Body of pancreas (tissue), 4 donors: ENCODE results near the gene ARHGAP27. TPM values are rescaled to one million over a fixed set of nuclear protein-coding genes. Genes with fewer than 3 reads are reported as not detected.

Experiments
- ATAC-seq: fragments of 150-250 bp; one replicate; pipeline ENCODE4 v1.9.1; 2016
- DNase-seq, 4 donors: peaks; one replicate each; pipeline ENCODE4 v3.0.0-alpha.2; 2019
- H3K27ac ChIP-seq, 4 donors: fragments of 200-600 bp; sonication (generic); 1 replicate in 3 of 4; 2 replicates in 1 of 4; pipeline versions ENCODE4 v1.5.1 to v1.6.1; 2016 to 2019; ENCODE audit warnings: mild to moderate bottlenecking in 1 of 4, mixed read lengths in 1 of 4, moderate library complexity in 1 of 4
- H3K27me3 ChIP-seq, 2 donors: fragments of 200-600 bp; sonication (generic); one replicate each; pipeline ENCODE4 v1.6.0; 2016; ENCODE audit warnings: mild to moderate bottlenecking in 1 of 2
- H3K36me3 ChIP-seq, 2 donors: fragments of 200-600 bp; sonication (generic); replicated peaks in 1 of 2; 2 replicates each; pipeline ENCODE4 v1.5.1; 2016; ENCODE audit warnings: low read depth in 2 of 2; ENCODE audit not compliant: insufficient read depth in 1 of 2
- H3K4me1 ChIP-seq: fragments of 200-600 bp; sonication (generic); one replicate; pipeline ENCODE4 v1.6.0; 2016
- H3K4me3 ChIP-seq, 2 donors: fragments of 200-600 bp; sonication (generic); 1 replicate in 1 of 2; 2 replicates in 1 of 2; pipeline ENCODE4 v1.5.1; 2016 to 2019
- H3K9me3 ChIP-seq, 3 donors: fragments of 200-600 bp; sonication (generic); 1 replicate in 2 of 3; 2 replicates in 1 of 3; pipeline ENCODE4 v1.5.1; 2016
- CTCF ChIP-seq, 7 experiments: fragments of 450-650 bp in 4 of 7; fragments of 200-600 bp in 3 of 7; sonication (generic) in 3 of 7; IDR thresholded peaks; one replicate each; pipeline ENCODE4 v1.5.1; 2016 to 2019; ENCODE audit warnings: antibody characterized with exemption in 7 of 7
- POLR2A ChIP-seq, 3 donors: fragments of 450-650 bp; IDR thresholded peaks; one replicate each; pipeline ENCODE4 v1.6.1; 2016; ENCODE audit warnings: antibody characterized with exemption in 3 of 3, mild to moderate bottlenecking in 2 of 3
- WGBS, 2 donors: methylation state at CpG; one replicate each; pipeline ENCODE4 v1.1.5; 2017; 5-methylcytosine and 5-hydroxymethylcytosine counted together
- intact Hi-C: fragments of 100-400 bp; cut with DNase I; formaldehyde crosslinking; loops from one replicate; pipeline ENCODE4 v1.15.1; 2023
- total RNA-seq, 2 donors: library from RNA; depleted of rRNA; stranded (reverse); fragments of >200 nt; gene quantifications; one replicate each; pipeline ENCODE4 v1.1.0, GENCODE V29; 2016

The ARHGAP27 gene
- total RNA-seq, 2 donors from 2014 or later, result 12.7 to 35.3 TPM

- 73 to 74% methylated on average over 10 of the region's 10 CpGs for WGBS, 2 donors
- TF ChIP-seq CTCF (IDR thresholded peaks at IDR 0.05), result no peak
- no peak for TF ChIP-seq POLR2A (IDR thresholded peaks at IDR 0.05)
- Histone ChIP-seq H3K36me3 (no peaks in the 10 kb centered on the region), H3K9me3 (no peaks in the 10 kb centered on the region), H3K27me3 (no peaks in the 10 kb centered on the region), H3K27ac (no peak overlapping the region), H3K4me3 (no peak overlapping the region), H3K4me1 (peaks cover 22% of the 10 kb centered on the region)
- no peak for DNase-seq
- intact Hi-C loops, result loop anchor here (5.0 kb wide), 1 partner anchor 166 kb away; the partner anchor contains the start of gene FMNL1
- ATAC-seq, result no peak
Observed at GRCh38 chr17:45388604-45389325, 43.9 kb downstream of the ARHGAP27 start.

GRCh38 chr17:45387739-45388138, 44.9 kb downstream of the ARHGAP27 start:
- TF ChIP-seq POLR2A (IDR thresholded peaks at IDR 0.05), result no peak
- no peak for TF ChIP-seq CTCF (IDR thresholded peaks at IDR 0.05)
- Histone ChIP-seq H3K36me3 (no peaks in the 10 kb centered on the region), H3K27me3 (no peaks in the 10 kb centered on the region), H3K9me3 (no peaks in the 10 kb centered on the region), H3K27ac (no peak overlapping the region), H3K4me3 (no peak overlapping the region), H3K4me1 (peaks cover 22% of the 10 kb centered on the region)
- intact Hi-C loops, result loop anchor here (5.0 kb wide), 1 partner anchor 165 kb away; the partner anchor contains the start of gene FMNL1
- DNase-seq (no peak), ATAC-seq (no peak)
- 78 to 82% methylated on average over 3 of the region's 3 CpGs for WGBS, 2 donors

GRCh38 chr17:45386178-45386577, 46.5 kb downstream of the ARHGAP27 start:
- ATAC-seq (peak; percentile 49), DNase-seq (peak in 2 of 4 donors; percentile 58 to 63)
- no peak overlapping the region for H3K4me3 ChIP-seq
- H3K36me3 ChIP-seq, result no peaks in the 10 kb centered on the region
- WGBS, 2 donors, result 21 to 22% methylated on average over 4 of the region's 4 CpGs
- TF ChIP-seq POLR2A (IDR thresholded peaks at IDR 0.05) (no peak), CTCF (IDR thresholded peaks at IDR 0.05) (no peak)
- H3K27ac ChIP-seq, result peak overlapping the region in 2 of 4 donors; percentile 25 to 46
- intact Hi-C loops, result loop anchor here (5.0 kb wide), 1 partner anchor 164 kb away; the partner anchor contains the start of gene FMNL1
- no peaks in the 10 kb centered on the region for H3K27me3 ChIP-seq
- H3K9me3 ChIP-seq, result no peaks in the 10 kb centered on the region
- H3K4me1 ChIP-seq, result peaks cover 26% of the 10 kb centered on the region

GRCh38 chr17:45385331-45385997, 47.2 kb downstream of the ARHGAP27 start:
- DNase-seq, result peak; percentile 88 to 92 (median 90)
- Histone ChIP-seq H3K9me3 (no peaks in the 10 kb centered on the region), H3K36me3 (no peaks in the 10 kb centered on the region), H3K4me3 (no peak overlapping the region), H3K27me3 (no peaks in the 10 kb centered on the region), H3K27ac (peak overlapping the region in 3 of 4 donors; percentile 25 to 50 (median 46)), H3K4me1 (peaks cover 28% of the 10 kb centered on the region)
- peak; percentile 89 for ATAC-seq
- TF ChIP-seq CTCF (IDR thresholded peaks at IDR 0.05) (peak; percentile 95 to 98 (median 98)), POLR2A (IDR thresholded peaks at IDR 0.05) (no peak)
- intact Hi-C loops, result loop anchor here (2.0 to 5.0 kb wide), 2 partner anchors 107 to 163 kb away; partner anchors contain the start of gene FMNL1
- WGBS, 2 donors, result 4 to 5% methylated on average over 12 to 13 of the region's 13 CpGs
